ENCODE data around the gene DNAJB6.
"Not testable (repeated sequence)": the region's sequence is repeated elsewhere in the genome, so short reads cannot be mapped to it uniquely, and the experiment has no call there.

Gene DNAJB6

GRCh38 chr7:157445246-157445955, 108.6 kb downstream of the DNAJB6 start:
- no peak for DNase-seq

DNA sequence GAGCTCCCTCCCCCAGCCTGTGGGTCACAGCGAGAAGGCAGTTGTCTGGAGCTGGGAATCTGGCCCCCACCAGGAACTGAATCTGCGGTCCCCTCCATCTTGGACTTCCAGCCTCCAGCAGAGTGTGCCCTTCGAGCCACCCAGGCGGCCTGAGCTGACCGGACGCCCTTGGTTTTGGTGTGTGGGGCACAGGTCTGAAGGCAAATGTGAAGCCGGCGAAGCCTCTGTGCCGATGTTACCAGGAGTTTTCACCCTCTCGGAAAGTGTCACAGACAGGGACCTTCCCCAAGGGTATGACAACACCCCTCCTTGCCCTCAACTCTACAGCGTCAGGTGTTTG, 109.1 kb downstream of the DNAJB6 start:
- no peak for DNase-seq

GRCh38 chr7:157446322-157446721, 109.5 kb downstream of the DNAJB6 start:
- DNase-seq = no peak

GRCh38 chr7:157454003-157454402, 117.2 kb downstream of the DNAJB6 start:
- DNase-seq = not testable (repeated sequence)

DNA sequence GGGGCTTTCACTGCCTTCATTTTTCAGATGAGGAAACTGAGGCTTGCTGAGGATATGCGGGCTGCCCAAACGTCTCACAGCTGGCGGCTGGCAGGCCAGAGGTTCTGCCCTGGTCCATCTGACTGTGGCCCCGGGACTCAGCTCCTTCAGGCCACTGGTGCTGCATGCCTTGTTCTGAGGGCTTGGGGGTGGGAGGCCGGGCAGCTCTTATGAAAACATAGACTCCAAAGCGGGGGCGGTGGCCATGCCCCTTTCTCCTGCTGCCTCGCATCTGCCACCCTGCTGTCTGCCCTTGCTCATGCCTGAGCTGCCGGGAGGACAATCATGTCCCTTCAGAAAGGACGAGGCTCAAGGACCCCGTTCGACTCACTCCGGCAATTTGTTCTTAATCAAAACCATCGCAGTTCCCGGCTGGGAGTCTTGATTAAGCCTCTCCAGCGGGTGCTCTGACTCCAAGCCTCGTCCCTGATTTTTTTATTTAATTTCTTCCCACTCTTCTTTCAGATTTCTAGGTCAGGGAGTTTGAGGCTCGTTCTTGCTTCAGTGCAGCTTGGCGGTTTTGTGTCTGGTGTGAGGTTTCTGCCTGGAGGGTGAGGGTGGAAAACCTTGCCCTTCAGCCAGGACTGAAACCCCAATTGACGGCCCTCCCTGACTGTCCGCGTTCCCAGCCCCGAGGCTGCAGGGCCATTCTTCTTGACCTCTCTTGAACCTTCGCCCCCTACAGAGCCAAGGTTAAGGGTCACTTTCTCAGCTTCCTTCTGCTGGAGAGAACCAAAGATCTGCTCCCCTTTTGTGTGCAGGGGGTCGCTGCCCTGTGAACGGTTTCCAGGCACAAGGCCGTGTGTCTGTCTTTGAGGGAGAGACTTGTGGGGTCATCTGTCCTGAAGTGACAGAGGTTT, 120.8 kb downstream of the DNAJB6 start:
- no peak for DNase-seq

GRCh38 chr7:157458254-157458633, 121.4 kb downstream of the DNAJB6 start:
- DNase-seq = no peak

- no peak for DNase-seq
Measured at GRCh38 chr7:157459966-157460365, 123.2 kb downstream of the DNAJB6 start.

- DNase-seq = no peak
Measured at GRCh38 chr7:157460721-157461120, 123.9 kb downstream of the DNAJB6 start.

GRCh38 chr7:157461573-157462418, 125.0 kb downstream of the DNAJB6 start:
- DNase-seq = no peak

DNA sequence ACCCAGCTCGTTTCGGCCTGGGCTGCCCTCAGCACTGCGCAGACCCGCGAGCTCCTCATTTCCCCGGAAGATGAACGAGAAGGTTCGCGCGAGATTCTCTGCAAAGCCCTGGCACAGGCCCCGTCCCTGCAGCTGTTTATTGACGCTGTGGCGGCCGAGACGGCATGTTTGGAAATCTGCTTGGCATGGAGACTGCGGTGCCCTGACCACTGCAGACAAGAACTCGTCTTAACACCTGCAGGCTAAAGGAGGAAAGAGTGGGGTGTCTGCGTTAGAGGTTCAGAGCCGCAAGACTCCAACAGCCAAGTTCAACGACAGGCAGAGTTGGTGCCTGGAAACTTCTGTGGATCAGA, 125.6 kb downstream of the DNAJB6 start:
- DNase-seq = peak; percentile 16

DNA sequence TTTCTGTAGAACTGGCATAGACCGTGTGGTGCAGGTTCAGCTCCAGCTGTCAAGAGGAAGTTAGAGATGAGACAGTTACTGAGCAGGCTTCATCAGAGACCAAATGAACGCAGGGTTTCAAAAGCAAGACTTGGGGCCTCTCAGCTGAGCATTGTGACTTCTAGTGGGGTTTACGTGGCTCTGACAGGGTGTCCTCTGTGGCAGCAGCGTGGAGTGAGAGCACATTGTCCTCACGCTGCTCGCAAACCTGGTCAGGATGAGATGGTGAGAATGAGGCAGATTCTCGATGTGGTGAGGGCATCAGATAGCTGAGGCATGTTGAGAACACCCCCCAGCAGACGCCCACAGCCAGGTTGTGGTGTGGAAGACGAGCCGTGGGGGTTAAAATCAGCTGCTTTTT, 126.0 kb downstream of the DNAJB6 start:
- DNase-seq = no peak

GRCh38 chr7:157463245-157463644, 126.4 kb downstream of the DNAJB6 start:
- DNase-seq = no peak

DNA sequence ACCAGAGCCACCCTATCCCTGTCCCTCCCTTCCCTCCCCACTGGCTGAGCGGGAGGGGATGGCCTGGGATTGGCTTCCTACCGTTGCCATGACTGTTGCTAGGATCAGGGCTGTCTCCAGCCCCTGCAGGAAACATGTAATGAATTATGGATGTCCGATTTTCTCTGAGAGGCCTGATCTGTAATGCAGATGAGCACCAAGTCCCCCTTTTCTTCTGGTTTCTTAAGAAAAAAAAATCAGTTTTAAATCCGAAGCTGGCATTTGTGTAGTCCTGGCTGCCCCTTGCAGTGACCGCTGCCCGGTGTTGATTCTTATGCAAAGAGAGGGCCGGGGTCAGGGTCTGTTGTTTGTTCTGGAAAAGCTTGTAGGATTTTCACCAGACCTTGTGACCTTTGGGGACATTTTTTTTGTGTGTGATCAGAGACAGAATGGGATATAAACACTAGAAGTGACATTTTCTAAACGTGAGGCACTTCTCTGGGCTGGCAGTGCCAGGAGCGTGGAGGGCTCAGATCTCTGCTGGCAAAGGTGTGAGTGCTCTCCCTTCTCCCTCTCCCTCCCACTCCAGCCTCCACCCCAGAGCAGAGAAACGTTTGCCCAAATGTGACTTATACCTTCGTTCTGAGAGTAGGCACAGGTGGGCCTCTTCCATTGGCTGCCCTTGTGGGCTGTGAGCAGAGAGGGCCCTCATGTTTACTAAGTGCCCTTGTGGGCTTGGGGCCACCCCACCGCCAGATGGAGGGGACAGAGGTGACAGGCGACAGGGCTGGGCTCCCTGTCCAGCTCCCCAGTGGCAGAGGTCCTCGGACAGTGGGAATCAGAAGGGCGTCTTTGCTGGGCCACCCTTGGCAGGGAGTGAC, 127.5 kb downstream of the DNAJB6 start:
- peak; percentile 14 for DNase-seq

- no peak for DNase-seq
Measured at GRCh38 chr7:157464971-157465886, 128.4 kb downstream of the DNAJB6 start.

DNA sequence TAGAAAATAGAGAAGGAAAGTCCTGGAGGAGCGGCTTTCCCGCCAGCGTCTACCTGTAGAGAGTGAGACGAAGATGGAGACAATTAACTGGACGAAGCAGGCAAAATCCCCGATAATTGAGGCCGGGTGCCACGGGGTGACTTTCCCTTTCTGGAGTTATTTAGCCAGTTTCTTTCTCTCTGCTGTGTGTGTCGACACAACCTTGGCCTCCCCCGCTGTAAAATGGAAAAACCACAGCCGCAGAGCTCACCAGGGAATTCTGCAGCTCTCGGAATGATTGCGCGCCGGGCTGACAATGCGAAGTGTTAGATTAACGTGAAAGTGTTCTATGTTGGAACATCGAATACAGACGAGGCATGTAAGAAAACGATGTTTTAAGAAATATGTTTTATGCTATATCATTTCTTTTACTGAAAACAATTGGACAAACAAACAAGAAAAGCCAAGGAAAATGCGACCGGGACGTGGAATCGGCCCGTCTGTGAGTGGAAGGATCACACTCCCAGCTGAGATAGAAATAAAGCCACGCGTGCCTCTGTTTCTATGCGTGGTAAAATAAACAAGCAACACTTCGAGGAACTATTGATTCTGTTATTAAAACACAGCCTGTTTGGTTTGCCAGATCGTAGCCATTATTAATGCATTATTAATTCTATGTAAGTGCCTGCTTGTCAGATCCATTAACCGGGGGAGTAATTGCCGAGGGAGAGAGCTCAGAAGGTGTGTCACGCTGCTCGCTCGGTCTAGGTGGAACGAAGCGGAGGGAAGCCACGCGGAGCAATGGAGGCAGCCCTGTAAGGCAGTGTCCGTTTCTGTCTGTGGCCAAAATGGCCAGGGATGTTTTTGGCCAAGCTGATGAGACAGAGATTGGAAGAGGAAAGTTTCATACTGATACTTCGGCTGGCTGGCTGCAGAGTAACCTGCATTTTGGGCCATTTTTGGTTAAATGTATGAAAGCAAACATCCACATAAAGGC, 129.4 kb downstream of the DNAJB6 start:
- no peak for DNase-seq

- DNase-seq = no peak
Measured at GRCh38 chr7:157466867-157467261, 130.1 kb downstream of the DNAJB6 start.
